ENCODE measurements around the gene CCDC106. TPM values are rescaled to one million over a fixed set of nuclear protein-coding genes. Genes with fewer than 3 reads are reported as not detected.

The CCDC106 gene
- total and polyA plus RNA-seq, 8 donors, result 9.7 to 16.8 (median 14.7) TPM

DNA sequence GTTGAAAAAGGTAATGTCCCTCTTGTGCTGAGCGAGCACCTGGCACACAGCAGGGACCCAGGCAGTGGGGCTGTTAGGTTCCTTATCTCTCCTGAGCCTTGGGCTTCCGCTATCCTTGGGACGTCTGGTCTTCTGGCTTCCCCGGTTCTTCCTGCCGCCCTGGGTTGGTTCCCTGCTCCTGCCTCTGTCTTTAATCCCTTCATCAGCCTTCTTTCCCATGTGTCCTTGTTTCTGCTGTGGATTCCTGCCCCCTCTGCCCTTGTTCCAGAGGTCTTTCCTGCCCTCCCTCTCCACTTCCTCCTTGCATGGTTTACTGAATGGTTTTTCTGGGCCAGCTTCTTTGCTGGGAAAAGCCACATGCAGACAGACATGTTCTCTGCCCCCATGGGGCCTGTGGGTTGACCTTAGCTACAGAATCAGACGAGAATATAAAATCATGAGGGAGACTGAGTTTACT lies 29.6 kb downstream of the CCDC106 start:
- intact Hi-C loops (cut with DNase I), result no loop called here
- H3K27ac ChIP-seq, result peak overlapping the region; percentile 3 to 65
- H3K36me3 ChIP-seq, result peaks cover 0 to 66% of the 10 kb centered on the region in 2 donors

DNA sequence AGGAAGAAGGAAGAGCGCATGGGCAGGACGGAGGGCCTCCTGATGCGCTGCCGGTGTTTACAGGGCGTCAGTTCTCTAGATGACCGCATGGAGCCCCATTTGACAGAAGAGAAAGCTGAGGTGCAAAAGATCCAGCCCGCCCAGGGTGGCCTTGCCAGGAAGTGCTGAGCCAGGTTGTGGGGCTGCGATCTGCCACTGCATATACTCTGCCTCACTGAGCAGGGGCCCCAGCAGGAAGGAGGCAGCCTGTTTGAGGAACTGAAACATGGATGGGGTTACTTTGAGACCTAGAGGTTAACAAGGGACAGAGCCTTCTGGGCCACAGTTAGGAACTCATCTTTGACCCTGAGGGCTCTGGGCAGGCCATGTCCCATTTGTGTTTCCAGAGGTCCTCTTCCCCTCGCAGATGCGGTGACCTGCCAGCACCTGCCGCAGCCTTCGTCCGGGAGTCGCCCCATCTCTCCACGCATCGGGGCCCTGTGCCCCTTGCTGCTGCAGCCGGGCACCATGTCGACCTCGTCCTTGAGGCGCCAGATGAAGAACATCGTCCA lies 30.2 kb downstream of the CCDC106 start:
- Histone ChIP-seq H3K27ac (peak overlapping the region; percentile 3 to 65), H3K4me1 (peaks cover 17 to 62% of the 10 kb centered on the region in 2 donors), H3K9me3 (no peaks in the 10 kb centered on the region), H3K4me3 (no peak overlapping the region), H3K27me3 (no peaks in the 10 kb centered on the region), H3K36me3 (peaks cover 0 to 67% of the 10 kb centered on the region in 2 donors)
- TF ChIP-seq, protein P1, sequence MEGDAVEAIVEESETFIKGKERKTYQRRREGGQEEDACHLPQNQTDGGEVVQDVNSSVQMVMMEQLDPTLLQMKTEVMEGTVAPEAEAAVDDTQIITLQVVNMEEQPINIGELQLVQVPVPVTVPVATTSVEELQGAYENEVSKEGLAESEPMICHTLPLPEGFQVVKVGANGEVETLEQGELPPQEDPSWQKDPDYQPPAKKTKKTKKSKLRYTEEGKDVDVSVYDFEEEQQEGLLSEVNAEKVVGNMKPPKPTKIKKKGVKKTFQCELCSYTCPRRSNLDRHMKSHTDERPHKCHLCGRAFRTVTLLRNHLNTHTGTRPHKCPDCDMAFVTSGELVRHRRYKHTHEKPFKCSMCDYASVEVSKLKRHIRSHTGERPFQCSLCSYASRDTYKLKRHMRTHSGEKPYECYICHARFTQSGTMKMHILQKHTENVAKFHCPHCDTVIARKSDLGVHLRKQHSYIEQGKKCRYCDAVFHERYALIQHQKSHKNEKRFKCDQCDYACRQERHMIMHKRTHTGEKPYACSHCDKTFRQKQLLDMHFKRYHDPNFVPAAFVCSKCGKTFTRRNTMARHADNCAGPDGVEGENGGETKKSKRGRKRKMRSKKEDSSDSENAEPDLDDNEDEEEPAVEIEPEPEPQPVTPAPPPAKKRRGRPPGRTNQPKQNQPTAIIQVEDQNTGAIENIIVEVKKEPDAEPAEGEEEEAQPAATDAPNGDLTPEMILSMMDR (IDR thresholded peaks at IDR 0.05), result no peak
- DNase-seq, result peak in 2 of 4 donors; percentile 73 to 81
- peak; percentile 24 for ATAC-seq
- intact Hi-C loops (cut with DNase I), result no loop called here

More for the DNA sequence above, 29.6 kb downstream of the CCDC106 start:
- DNase-seq (peak in 1 of 4 donors; percentile 20), ATAC-seq (no peak)
- H3K4me1 ChIP-seq, result peaks cover 17 to 62% of the 10 kb centered on the region in 2 donors
- TF ChIP-seq, protein P1 (IDR thresholded peaks at IDR 0.05), result no peak
- no peaks in the 10 kb centered on the region for H3K27me3 ChIP-seq
- no peaks in the 10 kb centered on the region for H3K9me3 ChIP-seq
- H3K4me3 ChIP-seq, result no peak overlapping the region

DNA sequence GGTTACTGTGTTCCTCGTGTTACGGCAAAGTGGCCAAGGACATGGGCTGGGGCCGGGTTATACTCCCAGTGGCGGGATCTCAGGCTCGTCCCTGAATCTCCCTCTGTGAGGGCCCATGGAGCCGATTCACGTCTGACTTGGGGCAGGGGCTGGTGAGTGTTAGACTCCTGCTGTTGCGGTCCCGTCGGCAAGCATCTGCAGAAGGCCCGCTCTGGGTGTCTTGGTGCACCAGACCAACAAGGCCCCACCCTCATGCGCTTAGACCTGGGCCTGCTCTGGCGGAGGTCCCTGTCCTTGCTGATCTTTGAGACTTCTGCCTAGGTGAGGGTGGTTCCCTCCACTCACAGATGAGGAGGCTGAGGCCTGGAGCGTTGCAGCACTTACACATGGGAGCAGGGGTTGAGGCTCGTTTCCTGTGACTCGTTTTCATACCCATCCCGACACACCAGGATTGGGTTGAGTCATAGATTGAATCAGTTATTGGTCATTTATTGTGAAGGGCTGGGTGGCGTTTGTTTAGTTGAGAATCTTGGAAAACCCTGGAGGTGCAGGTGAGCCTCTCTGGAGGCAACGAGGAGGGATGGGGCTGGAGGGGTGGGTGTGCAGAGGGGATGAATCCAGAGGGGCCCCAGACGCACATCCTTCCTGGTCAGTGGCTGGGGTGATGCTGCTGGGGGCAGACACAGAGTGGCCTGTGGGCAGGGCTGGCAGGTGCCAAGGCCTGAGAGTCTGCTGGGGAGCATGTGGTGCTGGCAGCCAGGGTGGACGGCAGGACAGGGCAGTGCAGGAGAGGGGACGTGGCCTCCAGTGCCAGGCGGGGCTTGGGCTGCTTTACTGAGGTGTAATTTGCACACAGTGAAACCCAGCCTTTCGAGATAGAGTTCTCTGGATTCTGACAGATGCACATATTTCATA lies 31.6 kb downstream of the CCDC106 start:
- ATAC-seq (no peak), DNase-seq (peak in 1 of 4 donors; percentile 65)
- no peaks in the 10 kb centered on the region for H3K9me3 ChIP-seq
- no peak overlapping the region for H3K27ac ChIP-seq
- H3K27me3 ChIP-seq, result no peaks in the 10 kb centered on the region
- H3K4me1 ChIP-seq, result peaks cover 17 to 64% of the 10 kb centered on the region in 2 donors
- no peak overlapping the region for H3K4me3 ChIP-seq
- intact Hi-C loops (cut with DNase I), result no loop called here
- H3K36me3 ChIP-seq, result peaks cover 0 to 68% of the 10 kb centered on the region in 2 donors
- TF ChIP-seq, protein P1 (IDR thresholded peaks at IDR 0.05), result no peak

DNA sequence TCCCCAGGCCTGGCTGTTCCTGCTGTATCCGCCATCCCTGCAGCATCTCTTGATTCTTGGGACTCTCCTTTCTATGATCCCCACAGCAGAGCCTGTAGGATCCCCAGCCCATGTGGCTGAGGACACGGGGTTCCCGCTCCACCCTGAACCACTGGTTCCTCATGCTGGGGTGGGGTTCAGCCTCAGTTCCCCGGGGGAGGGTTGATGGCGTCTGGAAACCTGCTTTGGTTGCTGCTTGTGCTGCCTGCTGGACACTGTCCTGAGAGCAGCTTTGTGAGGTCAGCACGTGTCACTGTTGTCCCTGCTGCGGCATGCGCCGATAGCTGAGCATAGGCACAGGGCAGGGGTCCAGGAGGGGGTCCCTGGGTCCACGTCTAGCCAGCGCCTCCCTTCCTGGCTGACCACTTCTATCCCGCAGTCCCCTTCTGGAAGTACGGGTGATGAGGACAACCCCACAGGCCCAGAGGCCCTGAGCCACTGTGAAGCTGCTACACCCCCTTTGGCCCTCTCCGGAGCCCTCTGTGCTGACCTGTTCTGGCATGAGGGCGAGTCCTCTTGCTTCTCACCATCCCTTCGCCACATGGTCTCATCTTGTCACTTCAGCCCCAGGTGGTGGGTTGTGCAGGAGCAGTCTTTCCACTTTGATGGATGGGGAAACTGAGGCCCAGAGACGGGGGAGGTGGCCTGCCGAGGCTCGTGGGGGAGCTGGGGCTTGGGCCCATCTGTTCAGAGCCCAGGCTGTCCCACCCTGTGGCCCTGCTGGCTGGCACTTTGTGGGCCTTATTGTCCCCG lies 32.5 kb downstream of the CCDC106 start:
- Histone ChIP-seq H3K9me3 (no peaks in the 10 kb centered on the region), H3K4me3 (no peak overlapping the region), H3K4me1 (peaks cover 17 to 69% of the 10 kb centered on the region in 2 donors), H3K27me3 (no peaks in the 10 kb centered on the region), H3K27ac (no peak overlapping the region), H3K36me3 (peaks cover 0 to 77% of the 10 kb centered on the region in 2 donors)
- intact Hi-C loops (cut with DNase I), result no loop called here
- DNase-seq (peak in 1 of 4 donors; percentile 60), ATAC-seq (no peak)
- TF ChIP-seq, protein P1 (IDR thresholded peaks at IDR 0.05), result no peak

All from left lung (tissue), 10 donors.